Nephron (organoid): ENCODE data around the gene SULT2A1.
A peak's percentile ranks its signal among the peaks of the same experiment; 100 is the strongest.

Experiments used
- H3K27ac Mint-ChIP-seq, 3 experiments: 2 replicates each; pipeline ENCODE4 v1.8.0; 2020; ENCODE audit warnings: mixed read lengths in 3 of 3, mild to moderate bottlenecking in 2 of 3, moderate library complexity in 1 of 3
- H3K27me3 Mint-ChIP-seq: 2 replicates; pipeline ENCODE4 v1.8.0; 2021; ENCODE audit warnings: low read depth, mild to moderate bottlenecking, moderate library complexity, mixed read lengths
- H3K36me3 Mint-ChIP-seq: 2 replicates; pipeline ENCODE4 v1.8.0; 2020; ENCODE audit warnings: low read depth, mixed read lengths
- H3K4me1 Mint-ChIP-seq: 2 replicates; pipeline ENCODE4 v1.8.0; 2020; ENCODE audit warnings: mixed read lengths
- H3K4me3 Mint-ChIP-seq, 3 experiments: 2 replicates each; pipeline ENCODE4 v1.8.0; 2020; ENCODE audit warnings: mild to moderate bottlenecking in 3 of 3, mixed read lengths in 3 of 3, moderate library complexity in 2 of 3
- H3K9me3 Mint-ChIP-seq: 2 replicates; pipeline ENCODE4 v1.8.0; 2020; ENCODE audit warnings: mixed read lengths
- CTCF ChIP-seq, 3 experiments: fragments of 200-600 bp; sonication (generic); IDR thresholded peaks; one replicate each; pipeline ENCODE4 v1.5.0; 2021; ENCODE audit warnings: antibody characterized with exemption in 3 of 3; ENCODE audit not compliant: unreplicated experiment in 3 of 3

SULT2A1 gene

GRCh38 chr19:47897861-47898260, 11.7 kb upstream of the SULT2A1 start:
- H3K27me3 Mint-ChIP-seq: peaks cover 7% of the 10 kb centered on the region

GRCh38 chr19:47896773-47897172, 10.7 kb upstream of the SULT2A1 start:
- no peak overlapping the region for H3K4me3 Mint-ChIP-seq
- H3K36me3 Mint-ChIP-seq: no peaks in the 10 kb centered on the region
- TF ChIP-seq CTCF (IDR thresholded peaks at IDR 0.05; ENCODE audit: unreplicated experiment in 3 of 3): no peak
- peaks cover 6% of the 10 kb centered on the region for H3K4me1 Mint-ChIP-seq
- peaks cover 7% of the 10 kb centered on the region for H3K27me3 Mint-ChIP-seq
- H3K27ac Mint-ChIP-seq: no peak overlapping the region
- H3K9me3 Mint-ChIP-seq: peaks cover 8% of the 10 kb centered on the region

More at GRCh38 chr19:47897861-47898260, 11.7 kb upstream of the SULT2A1 start:
- Mint-ChIP-seq H3K9me3 (peaks cover 8% of the 10 kb centered on the region), H3K4me3 (no peak overlapping the region), H3K36me3 (no peaks in the 10 kb centered on the region), H3K27ac (no peak overlapping the region), H3K4me1 (no peaks in the 10 kb centered on the region)
- no peak for TF ChIP-seq CTCF (IDR thresholded peaks at IDR 0.05; ENCODE audit: unreplicated experiment in 3 of 3)

GRCh38 chr19:47896019-47896418, 9.9 kb upstream of the SULT2A1 start:
- peaks cover 8% of the 10 kb centered on the region for H3K9me3 Mint-ChIP-seq
- H3K27ac Mint-ChIP-seq: no peak overlapping the region
- no peak for TF ChIP-seq CTCF (IDR thresholded peaks at IDR 0.05; ENCODE audit: unreplicated experiment in 3 of 3)
- H3K4me1 Mint-ChIP-seq: peaks cover 10% of the 10 kb centered on the region
- peaks cover 7% of the 10 kb centered on the region for H3K27me3 Mint-ChIP-seq
- H3K36me3 Mint-ChIP-seq: no peaks in the 10 kb centered on the region
- no peak overlapping the region for H3K4me3 Mint-ChIP-seq

DNA sequence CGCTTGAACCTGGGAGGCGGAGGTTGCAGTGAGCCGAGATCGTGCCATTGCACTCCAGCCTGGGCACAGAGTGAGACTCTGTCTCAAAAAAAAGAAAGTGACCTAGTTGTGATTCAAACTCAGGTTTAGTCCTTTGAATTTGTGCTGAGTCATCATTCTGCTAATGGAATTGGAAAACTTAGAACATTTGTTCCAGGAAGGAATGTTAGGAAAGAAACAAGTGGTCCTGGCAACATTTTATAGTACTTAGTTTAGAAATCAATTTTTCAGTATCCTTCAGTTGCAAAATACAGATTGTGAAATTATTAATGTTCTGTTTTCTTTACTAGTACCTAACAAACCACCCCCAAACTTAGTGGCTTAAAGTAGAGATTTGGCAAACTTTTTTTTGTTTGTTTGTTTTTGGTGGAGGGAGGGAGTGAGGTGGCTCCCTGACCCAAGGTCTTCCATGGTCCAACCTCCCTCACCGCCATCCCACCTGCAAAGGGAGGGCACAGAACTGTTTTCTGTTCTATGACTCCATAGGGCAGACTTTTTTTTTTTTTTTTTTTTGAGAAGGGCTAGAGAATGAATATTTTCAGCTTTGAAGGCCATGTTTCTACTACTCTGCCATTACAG, 9.2 kb upstream of the SULT2A1 start:
- Mint-ChIP-seq H3K4me3 (no peak overlapping the region), H3K27ac (no peak overlapping the region), H3K36me3 (no peaks in the 10 kb centered on the region), H3K9me3 (peaks cover 8% of the 10 kb centered on the region), H3K4me1 (peaks cover 13% of the 10 kb centered on the region), H3K27me3 (peaks cover 7% of the 10 kb centered on the region)
- no peak for TF ChIP-seq CTCF (IDR thresholded peaks at IDR 0.05; ENCODE audit: unreplicated experiment in 3 of 3)

- Mint-ChIP-seq H3K4me1 (peaks cover 13% of the 10 kb centered on the region), H3K36me3 (no peaks in the 10 kb centered on the region), H3K27ac (peak overlapping the region; percentile 91 to 100 (median 97)), H3K27me3 (no peaks in the 10 kb centered on the region), H3K4me3 (no peak overlapping the region), H3K9me3 (peaks cover 8% of the 10 kb centered on the region)
- TF ChIP-seq CTCF (IDR thresholded peaks at IDR 0.05; ENCODE audit: unreplicated experiment in 3 of 3): no peak
Observed at GRCh38 chr19:47891923-47892666, 6.0 kb upstream of the SULT2A1 start.

DNA sequence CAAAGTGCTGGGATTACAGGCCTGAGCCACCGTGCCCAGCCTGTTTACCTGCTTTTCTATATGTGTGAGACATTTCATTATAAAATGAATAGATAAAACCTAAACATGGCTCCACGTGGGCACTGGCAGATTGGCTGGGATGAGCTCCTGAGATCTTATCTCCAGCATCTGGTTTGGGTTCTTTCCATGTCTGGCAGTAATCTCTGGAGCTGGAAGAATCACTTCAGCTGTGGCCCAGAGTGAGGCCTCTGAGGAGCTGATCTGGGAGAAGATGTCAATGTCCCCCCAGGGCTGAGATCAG, 5.5 kb upstream of the SULT2A1 start:
- Mint-ChIP-seq H3K27ac (peak overlapping the region; percentile 91 to 100 (median 97)), H3K4me1 (peaks cover 13% of the 10 kb centered on the region), H3K36me3 (no peaks in the 10 kb centered on the region), H3K9me3 (peaks cover 8% of the 10 kb centered on the region), H3K27me3 (no peaks in the 10 kb centered on the region), H3K4me3 (no peak overlapping the region)
- TF ChIP-seq CTCF (IDR thresholded peaks at IDR 0.05; ENCODE audit: unreplicated experiment in 3 of 3): no peak
